Measurements from ENCODE around the gene ZNF407.

ZNF407 gene

GRCh38 chr18:74819433-74820059 lies 221.9 kb downstream of the ZNF407 start:
- peak in 1 of 2 experiments; percentile 26 for DNase-seq (ENCODE audit: low read depth in 1 of 2, low spot score in 1 of 2)
- no peak for TF ChIP-seq SPI1 (IDR thresholded peaks at IDR 0.05; ENCODE audit: borderline replicate concordance, low read depth)
- TF ChIP-seq CTCF (IDR thresholded peaks at IDR 0.05; ENCODE audit: insufficient read depth, low read length): peak; percentile 79
- no peak overlapping the region for H3K27ac ChIP-seq (replicated peaks)

GRCh38 chr18:74820160-74820780 lies 222.6 kb downstream of the ZNF407 start:
- DNase-seq (ENCODE audit: low read depth in 1 of 2, low spot score in 1 of 2): no peak
- no peak overlapping the region for H3K4me3 ChIP-seq (replicated peaks; ENCODE audit: insufficient read depth, low read length)
- no peak overlapping the region for H3K27ac ChIP-seq (replicated peaks)
- no peaks in the 10 kb centered on the region for H3K27me3 ChIP-seq (ENCODE audit: insufficient read depth, poor library complexity, severe bottlenecking)
- TF ChIP-seq SPI1 (IDR thresholded peaks at IDR 0.05; ENCODE audit: borderline replicate concordance, low read depth) (no peak), REST (IDR thresholded peaks at IDR 0.05; ENCODE audit: insufficient replicate concordance, low read depth) (no peak), POLR2AphosphoS5 (IDR thresholded peaks at IDR 0.05; ENCODE audit: low read depth) (no peak), GABPA (IDR thresholded peaks at IDR 0.05; ENCODE audit: low read depth) (no peak)

More at GRCh38 chr18:74819433-74820059, 221.9 kb downstream of the ZNF407 start:
- Histone ChIP-seq H3K27me3 (ENCODE audit: insufficient read depth, poor library complexity, severe bottlenecking) (no peaks in the 10 kb centered on the region), H3K4me3 (replicated peaks; ENCODE audit: insufficient read depth, low read length) (no peak overlapping the region)

- Histone ChIP-seq H3K27me3 (ENCODE audit: insufficient read depth, poor library complexity, severe bottlenecking) (no peaks in the 10 kb centered on the region), H3K27ac (replicated peaks) (no peak overlapping the region), H3K4me3 (replicated peaks; ENCODE audit: insufficient read depth, low read length) (no peak overlapping the region)
- no peak for TF ChIP-seq SPI1 (IDR thresholded peaks at IDR 0.05; ENCODE audit: borderline replicate concordance, low read depth)
- no peak for TF ChIP-seq REST (IDR thresholded peaks at IDR 0.05; ENCODE audit: insufficient replicate concordance, low read depth)
- TF ChIP-seq GABPA (IDR thresholded peaks at IDR 0.05; ENCODE audit: low read depth): no peak
- TF ChIP-seq POLR2AphosphoS5 (IDR thresholded peaks at IDR 0.05; ENCODE audit: low read depth): no peak
- no peak for TF ChIP-seq CTCF (IDR thresholded peaks at IDR 0.05; ENCODE audit: insufficient read depth, low read length)
- no peak for DNase-seq (ENCODE audit: low read depth in 1 of 2, low spot score in 1 of 2)
These were observed 227.8 kb downstream of the ZNF407 start for GRCh38 chr18:74825460-74825859.

- DNase-seq (ENCODE audit: low read depth in 1 of 2, low spot score in 1 of 2): no peak
- TF ChIP-seq GABPA (IDR thresholded peaks at IDR 0.05; ENCODE audit: low read depth) (no peak), CTCF (IDR thresholded peaks at IDR 0.05; ENCODE audit: insufficient read depth, low read length) (no peak), REST (IDR thresholded peaks at IDR 0.05; ENCODE audit: insufficient replicate concordance, low read depth) (no peak), POLR2AphosphoS5 (IDR thresholded peaks at IDR 0.05; ENCODE audit: low read depth) (no peak), SPI1 (IDR thresholded peaks at IDR 0.05; ENCODE audit: borderline replicate concordance, low read depth) (no peak)
- H3K27ac ChIP-seq (replicated peaks): no peak overlapping the region
- H3K4me3 ChIP-seq (replicated peaks; ENCODE audit: insufficient read depth, low read length): no peak overlapping the region
- no peaks in the 10 kb centered on the region for H3K27me3 ChIP-seq (ENCODE audit: insufficient read depth, poor library complexity, severe bottlenecking)
These were observed 228.9 kb downstream of the ZNF407 start for GRCh38 chr18:74826572-74826971.
